Caco-2 (cell line): Measurements from ENCODE around the gene DYNC1LI1. TPM values are rescaled to one million over a fixed set of nuclear protein-coding genes. Genes with fewer than 3 reads are reported as not detected.
A peak's percentile ranks its signal among the peaks of the same experiment; 100 is the strongest.

Experiments
- BruUV-seq: library from RNA; stranded (reverse); fragments of 400-500 nt; replicated peaks from 2 replicates; lab custom pipeline; 2021; lab: Mats Ljungman, UMichigan
- CTCF ChIA-PET: fragments of 300-600 bp; sonication (Branson Sonifier 250); formaldehyde crosslinking; loops from one replicate; lab custom pipeline; 2022; ENCODE audit warnings: antibody characterized with exemption; lab: Charles Lee
- POLR2A ChIA-PET: fragments of 300-600 bp; sonication (Branson Sonifier 250); formaldehyde crosslinking; loops from one replicate; lab custom pipeline; 2022; ENCODE audit warnings: antibody characterized with exemption; lab: Charles Lee
- DNase-seq, 2 experiments: peaks; one replicate each; pipeline versions ENCODE4 v3.0.0 to v3.0.0-alpha.2; 2020 to 2022
- H3K27me3 ChIP-seq: replicated peaks from 2 replicates; pipeline ENCODE4 v1.6.0; 2011; ENCODE audit warnings: low read length; ENCODE audit not compliant: control insufficient read depth, insufficient read depth
- H3K36me3 ChIP-seq: 2 replicates; pipeline ENCODE4 v1.5.1; 2011; ENCODE audit warnings: low read length; ENCODE audit not compliant: control insufficient read depth, insufficient read depth
- H3K4me1 ChIP-seq: fragments of 250-450 bp; sonication (Bioruptor Pico); 2 replicates; pipeline ENCODE4 v1.5.1; 2020; ENCODE audit warnings: mild to moderate bottlenecking
- H3K4me3 ChIP-seq: 2 replicates; pipeline ENCODE4 v1.5.1; 2011; ENCODE audit warnings: low read depth, mild to moderate bottlenecking, control low read depth, low read length
- H3K9me3 ChIP-seq: fragments of 250-450 bp; sonication (Bioruptor Pico); 2 replicates; pipeline ENCODE4 v1.5.1; 2020; ENCODE audit warnings: mild to moderate bottlenecking, moderate library complexity
- H3K27ac Mint-ChIP-seq: one replicate; pipeline ENCODE4 v1.8.0; 2022; ENCODE audit warnings: mixed read lengths; ENCODE audit not compliant: unreplicated experiment
- H3K27me3 Mint-ChIP-seq: one replicate; pipeline ENCODE4 v1.8.0; 2022; ENCODE audit warnings: mixed read lengths; ENCODE audit not compliant: insufficient read depth, unreplicated experiment
- H3K36me3 Mint-ChIP-seq: one replicate; pipeline ENCODE4 v1.8.0; 2022; ENCODE audit warnings: mild to moderate bottlenecking, mixed read lengths; ENCODE audit not compliant: insufficient read depth, unreplicated experiment
- H3K4me1 Mint-ChIP-seq: one replicate; pipeline ENCODE4 v1.8.0; 2022; ENCODE audit warnings: low read depth, mixed read lengths; ENCODE audit not compliant: unreplicated experiment
- H3K4me3 Mint-ChIP-seq: one replicate; pipeline ENCODE4 v1.8.0; 2022; ENCODE audit warnings: mild to moderate bottlenecking, moderate library complexity, mixed read lengths; ENCODE audit not compliant: unreplicated experiment
- H3K9me3 Mint-ChIP-seq: one replicate; pipeline ENCODE4 v1.8.0; 2022; ENCODE audit warnings: mixed read lengths; ENCODE audit not compliant: unreplicated experiment
- CTCF ChIP-seq, 2 experiments: fragments of 200-600 bp in 1 of 2; IDR thresholded peaks; 1 replicate in 1 of 2; 2 replicates in 1 of 2; pipeline versions ENCODE4 v1.5.1 to v1.8.0; 2011 to 2022; ENCODE audit warnings: antibody characterized with exemption in 1 of 2, control low read depth in 1 of 2, inconsistent platforms in 1 of 2, low read depth in 1 of 2, low read length in 1 of 2, mild to moderate bottlenecking in 1 of 2, moderate library complexity in 1 of 2; ENCODE audit not compliant: insufficient read depth in 1 of 2, severe bottlenecking in 1 of 2, unreplicated experiment in 1 of 2
- intact Hi-C: fragments of 100-400 bp; cut with micrococcal nuclease; formaldehyde crosslinking; loops from one replicate; pipeline ENCODE4 v1.10.0; 2022; ENCODE audit not compliant: unreplicated experiment
- total RNA-seq: library from RNA; stranded (reverse); gene quantifications from 2 replicates; pipeline ENCODE4 v1.2.3, GENCODE V29; 2022

DYNC1LI1 gene
- total RNA-seq, 1 experiment from 2014 or later, result 35.4 TPM

GRCh38 chr3:32506466-32506865 lies 64.2 kb downstream of the DYNC1LI1 start:
- no peaks in the 10 kb centered on the region for H3K4me1 ChIP-seq
- no peaks in the 10 kb centered on the region for H3K36me3 Mint-ChIP-seq
- intact Hi-C loops, result no loop called here
- H3K9me3 ChIP-seq, result no peaks in the 10 kb centered on the region
- H3K27ac Mint-ChIP-seq, result no peak overlapping the region
- H3K9me3 Mint-ChIP-seq, result no peaks in the 10 kb centered on the region
- H3K36me3 ChIP-seq, result no peaks in the 10 kb centered on the region
- ChIA-PET CTCF (no interaction called here), POLR2A (no interaction called here)
- no peaks in the 10 kb centered on the region for H3K27me3 ChIP-seq
- H3K4me1 Mint-ChIP-seq, result no peaks in the 10 kb centered on the region
- no peaks in the 10 kb centered on the region for H3K27me3 Mint-ChIP-seq
- no peak overlapping the region for H3K4me3 Mint-ChIP-seq
- no TSS peak for BruUV-seq
- no peak overlapping the region for H3K4me3 ChIP-seq
- no peak for DNase-seq
- no peak for TF ChIP-seq CTCF (IDR thresholded peaks at IDR 0.05; ENCODE audit: insufficient read depth in 1 of 2, low read depth in 1 of 2, low read length in 1 of 2, severe bottlenecking in 1 of 2, unreplicated experiment in 1 of 2)

GRCh38 chr3:32502946-32503286 lies 67.7 kb downstream of the DYNC1LI1 start:
- CTCF ChIA-PET, result no interaction called here

GRCh38 chr3:32502118-32502945 lies 68.3 kb downstream of the DYNC1LI1 start, which contains the start of gene CMTM6:
Gene CMTM6, minus strand, starts transcription at chr3:32502852. Its CDS starts 107 bp downstream, at chr3:32502745.
- H3K4me3 Mint-ChIP-seq, result peak within 1 kb of the TSS; percentile 98
- peaks cover 26% of the 10 kb centered on the region for H3K4me1 ChIP-seq
- TF ChIP-seq CTCF (IDR thresholded peaks at IDR 0.05; ENCODE audit: insufficient read depth in 1 of 2, low read depth in 1 of 2, low read length in 1 of 2, severe bottlenecking in 1 of 2, unreplicated experiment in 1 of 2), result no peak
- CTCF ChIA-PET, result no interaction called here
- POLR2A ChIA-PET, result interaction anchor here (0.5 to 0.6 kb wide), 2 partner anchors 22 to 466 kb away, joined by 3 read pairs; no protein-coding TSS in a partner anchor
- H3K27me3 ChIP-seq, result no peaks in the 10 kb centered on the region
- H3K27ac Mint-ChIP-seq, result peak within 1 kb of the TSS; percentile 2
- no peaks in the 10 kb centered on the region for H3K36me3 Mint-ChIP-seq
- H3K9me3 Mint-ChIP-seq, result no peaks in the 10 kb centered on the region
- peak within 1 kb of the TSS; percentile 67 for H3K4me3 ChIP-seq
- intact Hi-C loops, result no loop called here
- DNase-seq, result peak; percentile 72 to 79
- peaks cover 6% of the 10 kb centered on the region for H3K4me1 Mint-ChIP-seq
- no TSS peak for BruUV-seq
- no peaks in the 10 kb centered on the region for H3K36me3 ChIP-seq
- H3K27me3 Mint-ChIP-seq, result no peaks in the 10 kb centered on the region
- H3K9me3 ChIP-seq, result no peaks in the 10 kb centered on the region

More at GRCh38 chr3:32502946-32503286, 67.7 kb downstream of the DYNC1LI1 start:
- intact Hi-C loops, result no loop called here
- Mint-ChIP-seq H3K36me3 (no peaks in the 10 kb centered on the region), H3K27ac (peak overlapping the region; percentile 2), H3K27me3 (no peaks in the 10 kb centered on the region), H3K4me1 (peaks cover 6% of the 10 kb centered on the region), H3K4me3 (peak overlapping the region; percentile 98), H3K9me3 (no peaks in the 10 kb centered on the region)
- no TSS peak for BruUV-seq
- H3K27me3 ChIP-seq, result no peaks in the 10 kb centered on the region
- H3K4me1 ChIP-seq, result peaks cover 24% of the 10 kb centered on the region
- H3K4me3 ChIP-seq, result peak overlapping the region; percentile 67
- H3K9me3 ChIP-seq, result no peaks in the 10 kb centered on the region
- POLR2A ChIA-PET, result interaction anchor here (0.5 to 0.6 kb wide), 2 partner anchors 23 to 465 kb away, joined by 3 read pairs; no protein-coding TSS in a partner anchor
- no peak for DNase-seq
- H3K36me3 ChIP-seq, result no peaks in the 10 kb centered on the region
- no peak for TF ChIP-seq CTCF (IDR thresholded peaks at IDR 0.05; ENCODE audit: insufficient read depth in 1 of 2, low read depth in 1 of 2, low read length in 1 of 2, severe bottlenecking in 1 of 2, unreplicated experiment in 1 of 2)
